ENCODE results near the gene ITPR3.
A peak's percentile ranks its signal among the peaks of the same experiment; 100 is the strongest.

ITPR3 gene

DNA sequence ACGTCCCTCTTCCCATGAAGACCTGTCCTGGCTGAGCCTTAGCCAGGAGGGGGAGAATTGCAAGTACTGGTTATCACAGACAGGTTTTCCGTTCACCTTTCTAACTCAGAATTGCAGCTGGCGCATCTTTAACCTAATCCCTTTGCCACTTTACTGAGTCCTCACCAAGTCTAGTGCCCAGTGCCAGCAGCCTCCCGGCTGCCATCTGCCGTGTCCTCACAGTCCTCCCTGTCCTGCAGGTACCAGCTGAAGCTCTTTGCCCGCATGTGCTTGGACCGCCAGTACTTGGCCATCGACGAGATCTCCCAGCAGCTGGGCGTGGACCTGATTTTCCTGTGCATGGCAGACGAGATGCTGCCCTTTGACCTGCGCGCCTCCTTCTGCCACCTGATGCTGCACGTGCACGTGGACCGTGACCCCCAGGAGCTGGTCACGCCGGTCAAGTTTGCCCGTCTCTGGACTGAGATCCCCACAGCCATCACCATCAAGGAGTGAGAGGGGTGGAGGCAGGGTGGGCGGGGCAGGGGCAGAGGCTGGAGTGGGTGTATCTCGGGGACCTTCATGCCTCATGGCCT is 49.1 kb downstream of the ITPR3 start:
- no peak for DNase-seq (ENCODE audit: low spot score)

DNA sequence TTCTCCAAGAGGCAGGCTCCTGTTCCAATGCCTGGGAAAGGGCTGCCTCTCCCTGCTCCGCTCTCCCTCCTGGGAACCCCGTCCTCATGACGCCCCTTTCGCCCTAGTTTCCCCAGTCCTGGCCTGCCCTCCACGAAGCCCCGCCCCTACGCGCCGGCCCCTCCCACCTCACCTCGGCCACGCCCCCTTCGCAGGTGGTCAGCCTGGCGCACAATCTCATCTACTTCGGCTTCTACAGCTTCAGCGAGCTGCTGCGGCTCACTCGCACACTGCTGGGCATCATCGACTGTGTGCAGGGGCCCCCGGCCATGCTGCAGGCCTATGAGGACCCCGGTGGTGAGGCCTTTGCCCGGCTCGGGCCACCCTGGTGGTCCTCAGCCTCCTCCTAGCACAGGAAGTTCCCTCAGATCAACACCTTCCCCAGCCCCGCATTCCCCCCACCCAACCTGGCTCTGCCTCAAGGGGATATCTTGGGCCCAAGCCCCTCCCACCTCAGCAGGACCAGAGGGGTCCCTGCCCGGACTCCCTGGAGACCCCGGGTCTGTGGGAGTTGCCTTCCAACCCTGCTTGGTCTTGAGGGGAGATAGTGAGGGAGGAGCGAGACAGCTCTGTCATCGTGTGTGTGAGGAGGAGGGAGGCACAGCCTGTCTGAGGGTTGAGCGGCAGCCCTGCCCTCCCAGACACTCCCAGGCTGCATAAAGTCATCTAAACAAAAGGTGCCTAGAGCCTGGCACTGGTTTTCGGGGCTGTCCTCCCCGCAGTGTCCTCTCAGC is 50.0 kb downstream of the ITPR3 start:
- no peak for DNase-seq (ENCODE audit: low spot score)

DNA sequence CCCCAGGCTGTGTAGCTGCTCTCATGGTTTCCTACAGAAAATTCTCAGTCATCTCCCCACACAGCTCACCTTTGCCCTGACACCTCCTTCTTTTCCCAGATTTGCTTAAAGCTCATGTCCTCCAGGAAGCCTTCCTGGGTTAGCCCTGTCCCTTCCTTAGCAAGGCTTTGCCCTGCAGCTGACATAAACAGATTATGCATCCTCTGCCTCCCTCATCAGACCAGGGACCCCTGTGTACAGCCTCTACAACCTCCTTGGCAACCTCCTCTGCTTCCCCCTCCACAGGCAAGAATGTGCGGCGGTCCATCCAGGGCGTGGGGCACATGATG is 50.6 kb downstream of the ITPR3 start:
- DNase-seq (ENCODE audit: low spot score): no peak

GRCh38 chr6:33672808-33673207 is 51.7 kb downstream of the ITPR3 start:
- peak; percentile 66 for DNase-seq (ENCODE audit: low spot score)

DNA sequence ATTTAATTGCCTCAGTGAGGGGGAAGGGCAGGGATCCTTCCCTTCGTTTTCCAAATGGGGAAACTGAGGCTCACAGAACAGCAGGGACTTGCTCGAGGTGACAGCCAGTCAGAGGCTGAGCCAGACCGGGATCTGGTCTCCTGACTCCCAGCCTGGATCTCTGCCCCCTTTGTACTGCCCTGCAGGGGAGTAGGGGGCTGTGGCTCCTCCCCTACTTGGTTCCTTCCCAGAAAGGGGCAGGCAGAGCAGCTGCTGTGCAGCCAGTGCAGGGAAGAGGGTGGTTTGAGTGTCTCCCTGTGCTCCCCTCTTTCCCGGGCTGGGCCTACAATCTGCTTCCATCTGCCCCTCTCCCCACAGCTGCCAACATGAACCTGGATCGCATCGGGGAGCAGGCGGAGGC is 52.7 kb downstream of the ITPR3 start:
- peak; percentile 68 for DNase-seq (ENCODE audit: low spot score)

- DNase-seq (ENCODE audit: low spot score): no peak
Observed at GRCh38 chr6:33675968-33676367, 54.8 kb downstream of the ITPR3 start.

GRCh38 chr6:33676416-33677142 is 55.5 kb downstream of the ITPR3 start:
- no peak for DNase-seq (ENCODE audit: low spot score)

GRCh38 chr6:33677143-33677660 is 56.1 kb downstream of the ITPR3 start:
- no peak for DNase-seq (ENCODE audit: low spot score)

- DNase-seq (ENCODE audit: low spot score): no peak
Observed at GRCh38 chr6:33677689-33678088, 56.6 kb downstream of the ITPR3 start.

DNA sequence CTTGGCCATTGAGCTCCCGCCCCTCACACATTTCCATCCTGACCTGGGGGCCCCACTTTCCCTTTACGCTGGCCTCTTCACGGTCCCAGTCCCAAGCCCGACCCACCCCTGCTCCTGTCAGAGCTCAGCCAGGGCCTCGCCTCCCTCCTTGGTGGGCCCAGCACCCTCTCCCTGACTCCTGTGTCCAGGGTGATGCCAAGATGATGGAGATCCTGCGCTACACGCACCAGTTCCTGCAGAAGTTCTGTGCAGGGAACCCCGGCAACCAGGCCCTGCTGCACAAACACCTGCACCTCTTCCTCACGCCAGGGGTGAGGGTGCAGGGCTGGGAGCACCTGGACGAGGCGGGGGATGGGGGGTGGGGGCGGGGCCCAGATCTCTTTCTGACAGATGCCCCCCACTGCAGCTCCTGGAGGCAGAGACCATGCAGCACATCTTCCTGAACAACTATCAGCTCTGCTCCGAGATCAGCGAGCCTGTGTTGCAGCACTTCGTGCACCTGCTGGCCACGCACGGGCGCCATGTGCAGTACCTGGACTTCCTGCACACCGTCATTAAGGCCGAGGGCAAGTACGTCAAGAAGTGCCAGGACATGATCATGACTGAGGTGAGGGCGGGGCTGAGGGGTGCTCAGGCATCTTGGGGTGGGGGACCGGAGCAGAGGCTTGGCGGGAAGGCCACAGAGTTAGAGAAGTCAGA is 57.3 kb downstream of the ITPR3 start:
- no peak for DNase-seq (ENCODE audit: low spot score)

DNA sequence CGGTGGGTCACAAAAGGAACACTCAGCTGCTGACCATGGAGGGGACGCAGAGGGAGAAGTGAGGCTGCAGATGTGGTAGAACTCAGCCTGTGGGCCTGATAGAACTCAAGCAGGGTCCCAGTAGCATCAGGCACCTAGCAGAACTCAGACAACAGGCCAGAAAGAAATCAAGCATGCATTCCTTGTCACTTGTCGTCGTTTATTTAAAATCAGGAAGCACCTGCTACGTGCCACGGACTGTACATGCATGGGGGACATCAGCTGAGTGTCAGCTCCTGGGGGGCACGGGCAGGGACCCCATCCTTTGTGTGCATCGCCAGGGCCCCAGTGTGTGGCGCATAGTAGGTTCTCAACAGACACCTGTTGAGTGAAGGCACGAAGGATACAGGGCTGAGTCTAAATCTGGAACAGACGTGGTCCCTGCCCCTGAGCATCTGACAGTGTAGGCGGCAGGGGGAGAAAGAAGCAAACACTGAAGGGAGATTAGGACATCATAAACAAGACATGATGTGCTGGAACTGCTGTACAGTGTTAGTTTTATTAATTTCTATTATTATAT is 57.9 kb downstream of the ITPR3 start:
- DNase-seq (ENCODE audit: low spot score): no peak

- DNase-seq (ENCODE audit: low spot score): no peak
Observed at GRCh38 chr6:33679761-33680160, 58.6 kb downstream of the ITPR3 start.

GRCh38 chr6:33682341-33682740 is 61.2 kb downstream of the ITPR3 start:
- no peak for DNase-seq (ENCODE audit: low spot score)

GRCh38 chr6:33683051-33683571 is 62.0 kb downstream of the ITPR3 start:
- no peak for DNase-seq (ENCODE audit: low spot score)

GRCh38 chr6:33683576-33684427 is 62.7 kb downstream of the ITPR3 start:
- no peak for DNase-seq (ENCODE audit: low spot score)

DNA sequence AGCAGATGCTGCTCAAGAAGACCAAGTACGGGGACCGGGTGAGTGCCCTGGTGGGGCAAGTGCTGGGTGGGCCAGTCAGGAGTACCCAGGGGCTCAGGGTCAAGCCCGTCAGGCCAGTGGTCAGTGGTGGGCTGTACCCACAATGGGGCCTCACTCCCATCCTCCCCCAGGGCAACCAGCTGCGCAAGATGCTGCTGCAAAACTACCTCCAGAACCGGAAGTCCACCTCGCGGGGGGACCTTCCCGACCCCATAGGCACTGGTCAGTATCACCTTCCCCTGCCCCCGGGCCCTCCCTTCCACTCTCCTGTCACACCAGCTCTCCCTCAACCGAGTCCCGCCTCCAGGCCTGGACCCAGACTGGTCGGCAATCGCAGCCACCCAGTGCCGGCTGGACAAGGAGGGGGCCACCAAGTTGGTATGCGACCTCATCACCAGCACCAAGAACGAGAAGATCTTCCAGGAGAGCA is 63.3 kb downstream of the ITPR3 start:
- no peak for DNase-seq (ENCODE audit: low spot score)

GRCh38 chr6:33684983-33685382 is 63.9 kb downstream of the ITPR3 start:
- DNase-seq (ENCODE audit: low spot score): no peak

- DNase-seq (ENCODE audit: low spot score): no peak
Observed at GRCh38 chr6:33685411-33686224, 64.5 kb downstream of the ITPR3 start.

DNA sequence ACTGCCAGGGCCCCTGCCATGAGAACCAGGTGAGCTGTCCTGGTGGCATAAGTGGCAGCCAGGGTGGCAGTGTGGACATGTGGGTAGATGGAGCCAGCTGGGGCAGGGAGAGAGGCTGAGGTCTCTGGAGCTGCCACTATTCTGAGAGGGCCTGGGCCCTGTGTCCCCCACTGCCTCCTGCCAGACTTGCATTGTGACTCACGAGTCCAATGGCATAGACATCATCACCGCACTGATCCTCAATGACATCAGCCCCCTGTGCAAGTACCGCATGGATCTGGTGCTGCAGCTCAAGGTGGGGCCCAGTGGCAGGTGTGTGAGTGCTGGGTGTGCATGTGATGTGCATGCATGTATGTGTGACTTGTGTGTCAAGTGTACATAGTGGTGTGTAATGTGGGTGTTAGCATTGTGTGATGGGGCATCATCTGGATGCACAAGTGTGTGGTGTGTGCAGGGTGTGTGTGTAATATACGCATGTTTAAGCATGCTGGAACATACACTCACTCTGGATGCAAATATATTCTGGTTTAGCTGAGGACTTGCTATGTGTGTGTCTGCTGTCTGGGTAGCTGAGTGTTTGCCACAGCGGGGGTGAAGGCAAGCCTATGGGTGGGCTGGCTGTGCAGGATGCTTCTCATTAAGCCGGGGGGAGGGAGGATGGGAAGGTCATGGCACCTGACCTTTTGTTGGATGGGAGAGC is 65.3 kb downstream of the ITPR3 start:
- no peak for DNase-seq (ENCODE audit: low spot score)
